Glutamatergic neuron (in vitro differentiated cells): ENCODE measurements around the gene AGBL4. TPM values are rescaled to one million over a fixed set of nuclear protein-coding genes. Genes with fewer than 3 reads are reported as not detected.
A peak's percentile ranks its signal among the peaks of the same experiment; 100 is the strongest.
"Not testable (repeated sequence)": the region's sequence is repeated elsewhere in the genome, so short reads cannot be mapped to it uniquely, and the experiment has no call there.

Source experiments
- DNase-seq: peaks from one replicate; pipeline ENCODE4 v3.0.0; 2022
- H3K27ac Mint-ChIP-seq: one replicate; pipeline ENCODE4 v1.8.0; 2020; ENCODE audit warnings: mild to moderate bottlenecking, mixed read lengths, inconsistent platforms; ENCODE audit not compliant: unreplicated experiment
- H3K27me3 Mint-ChIP-seq: one replicate; pipeline ENCODE4 v1.8.0; 2020; ENCODE audit warnings: mild to moderate bottlenecking, moderate library complexity, mixed read lengths, inconsistent platforms; ENCODE audit not compliant: unreplicated experiment
- H3K36me3 Mint-ChIP-seq: one replicate; pipeline ENCODE4 v1.8.0; 2020; ENCODE audit warnings: mild to moderate bottlenecking, mixed read lengths, inconsistent platforms; ENCODE audit not compliant: unreplicated experiment
- H3K4me1 Mint-ChIP-seq: one replicate; pipeline ENCODE4 v1.8.0; 2020; ENCODE audit warnings: mild to moderate bottlenecking, low read depth, mixed read lengths, inconsistent platforms; ENCODE audit not compliant: unreplicated experiment
- H3K4me3 Mint-ChIP-seq: one replicate; pipeline ENCODE4 v1.8.0; 2020; ENCODE audit warnings: mild to moderate bottlenecking, mixed read lengths, inconsistent platforms; ENCODE audit not compliant: unreplicated experiment
- H3K9me3 Mint-ChIP-seq: one replicate; pipeline ENCODE4 v1.8.0; 2020; ENCODE audit warnings: mild to moderate bottlenecking, moderate library complexity, mixed read lengths, inconsistent platforms; ENCODE audit not compliant: unreplicated experiment
- CTCF ChIP-seq: fragments of 200-600 bp; sonication (generic); IDR thresholded peaks from one replicate; pipeline ENCODE4 v1.5.0; 2021; ENCODE audit not compliant: partially characterized antibody, unreplicated experiment
- total RNA-seq: library from RNA; stranded (reverse); fragmentation: NEBNext Ultra II Directional; extraction: Animal tissue kit (Norgen Biotek cat#: 25700); gene quantifications from one replicate; pipeline ENCODE4 v1.2.1, GENCODE V29; 2021; ENCODE audit not compliant: unreplicated experiment

Gene AGBL4
- total RNA-seq, 1 donor from 2014 or later, result 3.5 TPM

- Mint-ChIP-seq H3K36me3 (peaks cover 5% of the 10 kb centered on the region), H3K4me3 (no peak overlapping the region), H3K27ac (no peak overlapping the region), H3K27me3 (peaks cover 1% of the 10 kb centered on the region), H3K9me3 (no peaks in the 10 kb centered on the region), H3K4me1 (no peaks in the 10 kb centered on the region)
- DNase-seq, result no peak
- no peak for TF ChIP-seq CTCF
These were observed 705.5 kb downstream of the AGBL4 start for GRCh38 chr1:49318218-49318617.

GRCh38 chr1:49307457-49307856 lies 716.3 kb downstream of the AGBL4 start:
- H3K9me3 Mint-ChIP-seq, result peaks cover 4% of the 10 kb centered on the region
- H3K27me3 Mint-ChIP-seq, result no peaks in the 10 kb centered on the region
- TF ChIP-seq CTCF, result no peak
- no peak for DNase-seq
- peaks cover 4% of the 10 kb centered on the region for H3K36me3 Mint-ChIP-seq
- H3K27ac Mint-ChIP-seq, result peak overlapping the region; percentile 30
- H3K4me3 Mint-ChIP-seq, result no peak overlapping the region
- peaks cover 10% of the 10 kb centered on the region for H3K4me1 Mint-ChIP-seq

DNA sequence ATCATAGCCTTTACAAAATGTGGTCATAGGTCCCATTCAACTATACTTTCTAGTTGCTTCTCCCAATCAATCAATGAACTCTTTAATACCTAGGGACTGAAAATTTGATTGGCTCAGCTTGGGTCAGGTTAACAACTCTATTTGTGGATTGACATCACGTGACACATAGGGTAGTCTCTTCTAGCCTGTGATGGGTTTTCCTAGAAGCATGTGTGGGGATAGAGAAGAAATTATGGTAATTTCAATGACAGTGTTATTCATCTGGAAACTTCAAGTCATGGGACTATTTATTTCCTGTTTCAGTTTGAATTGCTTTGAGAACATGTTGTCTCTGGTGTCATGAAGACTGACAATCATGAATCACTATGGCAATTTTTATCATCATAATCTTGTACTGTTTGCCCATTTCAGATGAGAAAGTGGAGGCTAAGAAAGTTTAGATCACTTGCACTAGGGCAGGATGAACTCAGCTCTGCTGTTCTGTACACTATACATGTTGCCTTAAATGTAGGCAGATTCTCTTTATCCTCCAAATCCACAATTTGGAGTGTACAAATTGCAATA lies 717.2 kb downstream of the AGBL4 start:
- TF ChIP-seq CTCF, result no peak
- no peak for DNase-seq
- Mint-ChIP-seq H3K9me3 (peaks cover 4% of the 10 kb centered on the region), H3K27ac (no peak overlapping the region), H3K36me3 (peaks cover 4% of the 10 kb centered on the region), H3K4me1 (peaks cover 10% of the 10 kb centered on the region), H3K4me3 (no peak overlapping the region), H3K27me3 (no peaks in the 10 kb centered on the region)

GRCh38 chr1:49302400-49302799 lies 721.4 kb downstream of the AGBL4 start:
- H3K27me3 Mint-ChIP-seq, H3K4me1 Mint-ChIP-seq, H3K27ac Mint-ChIP-seq, H3K4me3 Mint-ChIP-seq, DNase-seq, H3K36me3 Mint-ChIP-seq, H3K9me3 Mint-ChIP-seq: not testable (repeated sequence)

- no peaks in the 10 kb centered on the region for H3K4me1 Mint-ChIP-seq
- no peak for TF ChIP-seq CTCF
- DNase-seq, result no peak
- H3K36me3 Mint-ChIP-seq, result peaks cover 4% of the 10 kb centered on the region
- peaks cover 2% of the 10 kb centered on the region for H3K9me3 Mint-ChIP-seq
- H3K4me3 Mint-ChIP-seq, result no peak overlapping the region
- H3K27me3 Mint-ChIP-seq, result no peaks in the 10 kb centered on the region
- H3K27ac Mint-ChIP-seq, result no peak overlapping the region
These were observed 725.5 kb downstream of the AGBL4 start for GRCh38 chr1:49298304-49298703.
